Astrocyte of the cerebellum (primary cell): Measurements from ENCODE around the gene CACNA2D3.

Experiments
- DNase-seq: peaks from one replicate; pipeline ENCODE4 v3.0.0-alpha.2; 2011; ENCODE audit warnings: low read depth
- H3K4me3 ChIP-seq: 2 replicates; pipeline ENCODE4 v1.5.1; 2011; ENCODE audit warnings: mild to moderate bottlenecking, low read depth, low read length, moderate library complexity
- in situ Hi-C: cut with HindIII; loops from 2 replicates; pipeline ENCODE4 v1.10.0; 2017; ENCODE audit warnings: low sequenced_read_pairs
- TF ChIP-seq, protein P1 (sequence below): IDR thresholded peaks from 2 replicates; pipeline ENCODE4 v1.5.1; 2012; ENCODE audit warnings: low read length, low read depth, moderate library complexity, mild to moderate bottlenecking; ENCODE audit errors: missing control alignments

Gene CACNA2D3

DNA sequence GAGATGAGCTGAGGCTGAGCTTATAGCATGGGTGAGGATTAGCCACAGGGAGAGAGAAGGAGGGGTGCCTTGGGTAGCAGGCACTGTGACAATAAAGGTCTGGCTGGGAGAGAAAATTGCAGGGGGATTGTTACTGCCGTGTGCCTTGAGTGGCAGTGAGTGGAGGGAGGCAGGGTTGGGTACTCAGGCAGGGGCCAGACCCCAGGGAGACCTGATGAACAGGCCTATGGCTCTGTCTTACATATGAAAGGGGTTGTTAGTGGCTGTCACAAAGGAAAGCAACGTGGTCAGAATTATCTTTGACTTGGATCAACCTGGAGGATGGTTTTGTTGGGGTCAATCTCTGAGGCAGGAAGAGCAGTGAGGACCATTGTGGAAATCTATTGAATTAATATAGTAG lies 721.0 kb downstream of the CACNA2D3 start:
- TF ChIP-seq, protein P1, sequence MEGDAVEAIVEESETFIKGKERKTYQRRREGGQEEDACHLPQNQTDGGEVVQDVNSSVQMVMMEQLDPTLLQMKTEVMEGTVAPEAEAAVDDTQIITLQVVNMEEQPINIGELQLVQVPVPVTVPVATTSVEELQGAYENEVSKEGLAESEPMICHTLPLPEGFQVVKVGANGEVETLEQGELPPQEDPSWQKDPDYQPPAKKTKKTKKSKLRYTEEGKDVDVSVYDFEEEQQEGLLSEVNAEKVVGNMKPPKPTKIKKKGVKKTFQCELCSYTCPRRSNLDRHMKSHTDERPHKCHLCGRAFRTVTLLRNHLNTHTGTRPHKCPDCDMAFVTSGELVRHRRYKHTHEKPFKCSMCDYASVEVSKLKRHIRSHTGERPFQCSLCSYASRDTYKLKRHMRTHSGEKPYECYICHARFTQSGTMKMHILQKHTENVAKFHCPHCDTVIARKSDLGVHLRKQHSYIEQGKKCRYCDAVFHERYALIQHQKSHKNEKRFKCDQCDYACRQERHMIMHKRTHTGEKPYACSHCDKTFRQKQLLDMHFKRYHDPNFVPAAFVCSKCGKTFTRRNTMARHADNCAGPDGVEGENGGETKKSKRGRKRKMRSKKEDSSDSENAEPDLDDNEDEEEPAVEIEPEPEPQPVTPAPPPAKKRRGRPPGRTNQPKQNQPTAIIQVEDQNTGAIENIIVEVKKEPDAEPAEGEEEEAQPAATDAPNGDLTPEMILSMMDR = no peak
- no peak for DNase-seq
- H3K4me3 ChIP-seq = no peak overlapping the region
- in situ Hi-C loops = no loop called here

GRCh38 chr3:54844211-54844610 lies 721.9 kb downstream of the CACNA2D3 start:
- TF ChIP-seq, protein P1 = no peak
- DNase-seq = no peak
- in situ Hi-C loops = no loop called here
- H3K4me3 ChIP-seq = no peak overlapping the region

- TF ChIP-seq, protein P1 = no peak
- in situ Hi-C loops = no loop called here
- no peak for DNase-seq
- H3K4me3 ChIP-seq = no peak overlapping the region
These were observed 722.7 kb downstream of the CACNA2D3 start for GRCh38 chr3:54845011-54845410.

- DNase-seq = no peak
- in situ Hi-C loops = no loop called here
- H3K4me3 ChIP-seq = no peak overlapping the region
- TF ChIP-seq, protein P1 = no peak
These were observed 723.2 kb downstream of the CACNA2D3 start for GRCh38 chr3:54845551-54845950.

- DNase-seq = no peak
- in situ Hi-C loops = no loop called here
- TF ChIP-seq, protein P1 = no peak
- H3K4me3 ChIP-seq = no peak overlapping the region
These were observed 723.8 kb downstream of the CACNA2D3 start for GRCh38 chr3:54846119-54846518.

DNA sequence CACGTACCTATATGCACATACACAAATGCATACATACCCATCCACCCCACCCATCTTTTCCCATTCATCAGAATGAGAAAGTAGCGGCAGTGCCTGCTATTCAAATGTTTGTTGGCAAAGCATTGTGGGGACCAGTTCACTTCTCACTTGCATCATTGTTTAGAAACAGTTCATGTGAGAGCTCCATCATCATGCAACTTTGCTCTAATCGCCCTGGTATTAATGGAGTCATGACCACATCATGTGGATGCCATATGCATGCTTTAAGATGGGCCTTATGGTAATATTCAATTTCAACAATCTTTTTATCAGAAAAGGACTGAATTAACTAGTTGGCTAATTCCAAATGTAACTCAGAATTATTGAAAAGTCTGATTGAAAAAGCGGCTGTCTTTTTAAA lies 725.0 kb downstream of the CACNA2D3 start:
- TF ChIP-seq, protein P1 = no peak
- in situ Hi-C loops = no loop called here
- DNase-seq = no peak
- H3K4me3 ChIP-seq = no peak overlapping the region

DNA sequence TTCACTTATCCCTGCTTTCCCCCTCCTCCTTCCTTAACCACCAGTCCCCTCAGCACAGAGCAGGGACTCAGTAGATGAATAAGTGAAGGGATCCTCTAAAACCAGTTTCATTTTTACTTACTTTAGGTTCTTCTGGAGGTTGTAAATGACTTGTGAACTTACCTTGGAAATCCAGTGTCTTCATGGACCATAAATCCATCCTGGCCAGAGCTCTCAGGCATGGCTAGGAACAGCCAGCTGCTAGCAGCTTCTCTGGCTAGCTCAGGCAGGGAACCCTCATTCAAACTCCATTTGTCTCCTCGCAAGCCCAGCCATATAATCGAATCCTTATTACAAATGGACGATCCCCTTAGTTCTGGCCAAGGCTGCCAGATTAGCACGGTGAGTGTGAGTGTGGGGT lies 727.0 kb downstream of the CACNA2D3 start:
- no peak overlapping the region for H3K4me3 ChIP-seq
- in situ Hi-C loops = no loop called here
- DNase-seq = no peak
- TF ChIP-seq, protein P1 = no peak
